ENCODE results near the gene HACL1. TPM values are rescaled to one million over a fixed set of nuclear protein-coding genes. Genes with fewer than 3 reads are reported as not detected.
"Not testable (repeated sequence)": the region's sequence is repeated elsewhere in the genome, so short reads cannot be mapped to it uniquely, and the experiment has no call there.

Gene HACL1
- polyA plus RNA-seq, 1 experiment: 32.4 TPM

DNA sequence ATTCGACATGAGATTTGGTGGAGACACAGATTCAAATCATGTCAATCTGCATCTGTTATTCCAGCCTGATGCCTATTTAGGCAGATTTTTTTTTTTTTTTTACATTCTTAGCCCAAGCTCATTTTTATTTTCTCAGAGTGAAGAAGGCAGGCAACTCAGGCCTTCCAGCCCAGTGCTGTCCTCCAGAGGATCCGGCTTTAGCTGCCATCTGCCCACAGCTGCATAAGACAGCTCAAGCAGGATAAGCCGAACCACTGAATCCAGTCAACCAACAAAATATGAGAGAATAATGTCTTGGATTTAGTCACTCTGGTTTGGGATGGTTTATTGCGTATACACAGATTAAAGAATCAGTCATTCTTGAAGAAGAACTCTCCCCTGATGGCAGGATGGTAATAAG, 60.0 kb downstream of the HACL1 start:
- DNase-seq (ENCODE audit: low read depth): no peak
- no peaks in the 10 kb centered on the region for H3K27me3 ChIP-seq (ENCODE audit: control insufficient read depth, insufficient read depth, low read length)
- ChIA-PET POLR2A (no interaction called here), CTCF (interaction anchor here (0.9 to 1.1 kb wide), 2 partner anchors 10 to 16 kb away, joined by 3 to 4 read pairs; no protein-coding TSS in a partner anchor)
- no peak overlapping the region for H3K4me3 ChIP-seq (ENCODE audit: low read depth, low read length)
- no peaks in the 10 kb centered on the region for H3K36me3 ChIP-seq (ENCODE audit: control insufficient read depth, insufficient read depth, low read length)
- TF ChIP-seq, protein P1, sequence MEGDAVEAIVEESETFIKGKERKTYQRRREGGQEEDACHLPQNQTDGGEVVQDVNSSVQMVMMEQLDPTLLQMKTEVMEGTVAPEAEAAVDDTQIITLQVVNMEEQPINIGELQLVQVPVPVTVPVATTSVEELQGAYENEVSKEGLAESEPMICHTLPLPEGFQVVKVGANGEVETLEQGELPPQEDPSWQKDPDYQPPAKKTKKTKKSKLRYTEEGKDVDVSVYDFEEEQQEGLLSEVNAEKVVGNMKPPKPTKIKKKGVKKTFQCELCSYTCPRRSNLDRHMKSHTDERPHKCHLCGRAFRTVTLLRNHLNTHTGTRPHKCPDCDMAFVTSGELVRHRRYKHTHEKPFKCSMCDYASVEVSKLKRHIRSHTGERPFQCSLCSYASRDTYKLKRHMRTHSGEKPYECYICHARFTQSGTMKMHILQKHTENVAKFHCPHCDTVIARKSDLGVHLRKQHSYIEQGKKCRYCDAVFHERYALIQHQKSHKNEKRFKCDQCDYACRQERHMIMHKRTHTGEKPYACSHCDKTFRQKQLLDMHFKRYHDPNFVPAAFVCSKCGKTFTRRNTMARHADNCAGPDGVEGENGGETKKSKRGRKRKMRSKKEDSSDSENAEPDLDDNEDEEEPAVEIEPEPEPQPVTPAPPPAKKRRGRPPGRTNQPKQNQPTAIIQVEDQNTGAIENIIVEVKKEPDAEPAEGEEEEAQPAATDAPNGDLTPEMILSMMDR (IDR thresholded peaks at IDR 0.05; ENCODE audit: insufficient read depth, low read depth, low read length): no peak

DNA sequence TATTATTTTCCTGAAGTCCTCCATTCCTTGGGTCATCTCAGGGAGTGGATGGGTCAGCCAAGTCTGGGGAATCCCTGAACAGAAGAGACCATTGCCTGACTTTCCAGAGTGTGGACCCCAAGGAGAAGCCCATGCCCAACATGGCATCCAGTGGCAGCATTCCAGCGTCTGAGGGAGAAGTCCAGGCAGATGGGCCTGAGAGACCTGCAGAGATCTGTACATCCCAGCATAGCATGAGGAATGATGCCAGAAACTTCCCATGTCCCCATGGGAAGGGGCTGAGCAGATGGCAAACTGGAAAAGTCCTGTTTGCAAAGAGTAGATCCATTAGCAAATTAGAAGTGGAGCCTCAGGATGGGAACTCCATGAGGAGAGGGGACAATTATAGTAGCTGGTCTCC, 62.3 kb downstream of the HACL1 start:
- CTCF ChIA-PET: interaction anchor here (0.5 kb wide), 1 partner anchor 56 kb away, joined by 3 read pairs; no protein-coding TSS in a partner anchor
- Histone ChIP-seq H3K4me3 (ENCODE audit: low read depth, low read length) (no peak overlapping the region), H3K27me3 (ENCODE audit: control insufficient read depth, insufficient read depth, low read length) (no peaks in the 10 kb centered on the region), H3K36me3 (ENCODE audit: control insufficient read depth, insufficient read depth, low read length) (no peaks in the 10 kb centered on the region)
- DNase-seq (ENCODE audit: low read depth): no peak
- POLR2A ChIA-PET: no interaction called here
- TF ChIP-seq, protein P1 (IDR thresholded peaks at IDR 0.05; ENCODE audit: insufficient read depth, low read depth, low read length): no peak

DNA sequence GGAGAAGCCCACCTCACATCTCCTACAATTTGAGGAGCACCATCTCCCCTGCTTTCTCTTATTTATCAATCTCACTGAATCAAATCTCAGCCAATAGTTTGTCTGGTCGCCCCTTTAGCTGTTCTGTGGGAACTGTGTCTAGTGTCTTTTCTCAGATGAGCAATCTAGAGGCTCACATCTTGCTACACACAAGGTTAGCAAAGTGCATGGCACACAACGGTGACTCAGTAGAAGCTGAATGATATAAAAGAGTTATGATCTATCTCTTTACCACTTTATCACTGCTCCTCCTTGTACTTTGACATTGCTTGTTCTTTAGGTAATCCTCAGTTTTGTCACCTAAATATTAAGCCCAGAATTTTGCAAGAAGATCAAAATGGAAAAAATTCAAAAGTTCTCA, 63.0 kb downstream of the HACL1 start:
- Histone ChIP-seq H3K36me3 (ENCODE audit: control insufficient read depth, insufficient read depth, low read length) (no peaks in the 10 kb centered on the region), H3K27me3 (ENCODE audit: control insufficient read depth, insufficient read depth, low read length) (no peaks in the 10 kb centered on the region), H3K4me3 (ENCODE audit: low read depth, low read length) (no peak overlapping the region)
- POLR2A ChIA-PET: no interaction called here
- TF ChIP-seq, protein P1 (IDR thresholded peaks at IDR 0.05; ENCODE audit: insufficient read depth, low read depth, low read length): no peak
- DNase-seq (ENCODE audit: low read depth): no peak
- CTCF ChIA-PET: interaction anchor here (0.5 to 1.3 kb wide), 2 partner anchors 20 to 57 kb away, joined by 3 to 4 read pairs; no protein-coding TSS in a partner anchor

GRCh38 chr3:15536856-15537255, 64.5 kb downstream of the HACL1 start:
- H3K36me3 ChIP-seq (ENCODE audit: control insufficient read depth, insufficient read depth, low read length): no peaks in the 10 kb centered on the region
- CTCF ChIA-PET: no interaction called here
- no peak for DNase-seq (ENCODE audit: low read depth)
- H3K4me3 ChIP-seq (ENCODE audit: low read depth, low read length): no peak overlapping the region
- H3K27me3 ChIP-seq (ENCODE audit: control insufficient read depth, insufficient read depth, low read length): no peaks in the 10 kb centered on the region
- TF ChIP-seq, protein P1 (IDR thresholded peaks at IDR 0.05; ENCODE audit: insufficient read depth, low read depth, low read length): no peak
- POLR2A ChIA-PET: no interaction called here

GRCh38 chr3:15535732-15536131, 65.6 kb downstream of the HACL1 start:
- H3K27me3 ChIP-seq (ENCODE audit: control insufficient read depth, insufficient read depth, low read length): no peaks in the 10 kb centered on the region; the same call in 1 of the 2 replicates
- no peak for DNase-seq (ENCODE audit: low read depth)
- ChIA-PET POLR2A (no interaction called here), CTCF (interaction anchor here (1.1 kb wide), 1 partner anchor 333 kb away, joined by 3 read pairs; no protein-coding TSS in a partner anchor)
- H3K36me3 ChIP-seq (ENCODE audit: control insufficient read depth, insufficient read depth, low read length): no peaks in the 10 kb centered on the region
- H3K4me3 ChIP-seq (ENCODE audit: low read depth, low read length): no peak overlapping the region
- TF ChIP-seq, protein P1 (IDR thresholded peaks at IDR 0.05; ENCODE audit: insufficient read depth, low read depth, low read length): no peak

GRCh38 chr3:15532614-15533013, 68.8 kb downstream of the HACL1 start:
- H3K4me3 ChIP-seq (ENCODE audit: low read depth, low read length); POLR2A ChIA-PET; DNase-seq (ENCODE audit: low read depth); H3K27me3 ChIP-seq (ENCODE audit: control insufficient read depth, insufficient read depth, low read length); CTCF ChIA-PET; H3K36me3 ChIP-seq (ENCODE audit: control insufficient read depth, insufficient read depth, low read length): not testable (repeated sequence)
